H1 (cell line): Measurements from ENCODE around the gene DOCK3.

ENCODE experiments used
- BRCA1 ChIP-seq: IDR thresholded peaks from 2 replicates; pipeline ENCODE4 v1.6.1; 2012; ENCODE audit warnings: low read depth, low read length, improper control_type of control experiment
- EGR1 ChIP-seq: IDR thresholded peaks from 2 replicates; pipeline ENCODE4 v1.6.1; 2011; ENCODE audit warnings: low read depth, low read length, borderline replicate concordance
- EZH2 ChIP-seq: fragments of 200-600 bp; sonication (generic); IDR thresholded peaks from 2 replicates; pipeline ENCODE4 v1.7.1; 2012; ENCODE audit warnings: low read depth, mild to moderate bottlenecking, moderate library complexity, low read length, inconsistent platforms; ENCODE audit not compliant: severe bottlenecking
- POLR2A ChIP-seq, 2 experiments: IDR thresholded peaks; 1 replicate in 1 of 2; 2 replicates in 1 of 2; pipeline ENCODE4 v1.6.1; 2011; ENCODE audit warnings: low read depth in 2 of 2, low read length in 2 of 2, mild to moderate bottlenecking in 2 of 2; ENCODE audit errors: control extremely low read depth in 1 of 2
- ZNF274 ChIP-seq: IDR thresholded peaks from 2 replicates; pipeline ENCODE4 v1.7.0; 2012; ENCODE audit warnings: low read length, borderline replicate concordance; ENCODE audit errors: extremely low read depth
- TF ChIP-seq, protein P1 (sequence below), 3 experiments: IDR thresholded peaks; 1 replicate in 2 of 3; 2 replicates in 1 of 3; pipeline versions ENCODE4 v1.5.1 to v1.6.1; 2011; ENCODE audit warnings: low read length in 3 of 3, mild to moderate bottlenecking in 3 of 3, inconsistent platforms in 2 of 3, low read depth in 1 of 3, moderate library complexity in 1 of 3; ENCODE audit not compliant: insufficient read depth in 1 of 3; ENCODE audit errors: control extremely low read depth in 1 of 3

DNA sequence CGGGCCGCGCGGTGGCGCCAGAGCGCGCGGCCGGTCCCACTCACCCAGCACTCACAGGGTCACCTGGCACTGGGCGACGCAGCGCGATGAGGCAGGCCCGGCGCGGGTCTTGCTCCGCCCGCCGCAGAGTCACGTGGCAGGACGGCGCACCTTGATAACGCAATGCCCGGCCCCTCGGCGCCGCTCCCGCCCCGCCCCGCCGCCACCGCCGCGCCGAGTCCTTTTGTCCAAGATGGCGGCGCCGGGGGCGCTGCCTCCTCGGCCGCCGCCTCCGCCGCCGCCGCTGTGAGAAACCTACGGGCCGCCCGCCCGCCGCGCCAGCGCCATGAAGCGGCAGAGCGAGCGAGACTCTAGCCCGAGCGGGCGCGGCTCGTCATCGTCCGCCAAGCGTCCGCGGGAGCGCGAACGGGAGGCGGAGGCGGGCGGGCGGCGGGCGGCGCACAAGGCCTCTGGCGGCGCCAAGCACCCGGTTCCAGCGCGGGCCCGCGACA is 716.4 kb downstream of the DOCK3 start, which contains the start of gene RBM15B:
- TF ChIP-seq POLR2A (IDR thresholded peaks at IDR 0.05; ENCODE audit: control extremely low read depth in 1 of 2, low read depth in 2 of 2, low read length in 2 of 2) (peak in 1 of 2 experiments; percentile 94; a peak in 2 of 3 replicates), BRCA1 (no peak), EGR1 (0 out of 2 replicates have a peak, but pooled peaks have one; percentile 26), ZNF274 (no peak), EZH2 (no peak)
- TF ChIP-seq, protein P1, sequence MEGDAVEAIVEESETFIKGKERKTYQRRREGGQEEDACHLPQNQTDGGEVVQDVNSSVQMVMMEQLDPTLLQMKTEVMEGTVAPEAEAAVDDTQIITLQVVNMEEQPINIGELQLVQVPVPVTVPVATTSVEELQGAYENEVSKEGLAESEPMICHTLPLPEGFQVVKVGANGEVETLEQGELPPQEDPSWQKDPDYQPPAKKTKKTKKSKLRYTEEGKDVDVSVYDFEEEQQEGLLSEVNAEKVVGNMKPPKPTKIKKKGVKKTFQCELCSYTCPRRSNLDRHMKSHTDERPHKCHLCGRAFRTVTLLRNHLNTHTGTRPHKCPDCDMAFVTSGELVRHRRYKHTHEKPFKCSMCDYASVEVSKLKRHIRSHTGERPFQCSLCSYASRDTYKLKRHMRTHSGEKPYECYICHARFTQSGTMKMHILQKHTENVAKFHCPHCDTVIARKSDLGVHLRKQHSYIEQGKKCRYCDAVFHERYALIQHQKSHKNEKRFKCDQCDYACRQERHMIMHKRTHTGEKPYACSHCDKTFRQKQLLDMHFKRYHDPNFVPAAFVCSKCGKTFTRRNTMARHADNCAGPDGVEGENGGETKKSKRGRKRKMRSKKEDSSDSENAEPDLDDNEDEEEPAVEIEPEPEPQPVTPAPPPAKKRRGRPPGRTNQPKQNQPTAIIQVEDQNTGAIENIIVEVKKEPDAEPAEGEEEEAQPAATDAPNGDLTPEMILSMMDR (IDR thresholded peaks at IDR 0.05; ENCODE audit: control extremely low read depth in 1 of 3, insufficient read depth in 1 of 3, low read depth in 1 of 3, low read length in 3 of 3), result peak in 1 of 3 experiments; percentile 84; a peak in 2 of 4 replicates
